Measurements from ENCODE around the gene POU3F1.

POU3F1 gene

DNA sequence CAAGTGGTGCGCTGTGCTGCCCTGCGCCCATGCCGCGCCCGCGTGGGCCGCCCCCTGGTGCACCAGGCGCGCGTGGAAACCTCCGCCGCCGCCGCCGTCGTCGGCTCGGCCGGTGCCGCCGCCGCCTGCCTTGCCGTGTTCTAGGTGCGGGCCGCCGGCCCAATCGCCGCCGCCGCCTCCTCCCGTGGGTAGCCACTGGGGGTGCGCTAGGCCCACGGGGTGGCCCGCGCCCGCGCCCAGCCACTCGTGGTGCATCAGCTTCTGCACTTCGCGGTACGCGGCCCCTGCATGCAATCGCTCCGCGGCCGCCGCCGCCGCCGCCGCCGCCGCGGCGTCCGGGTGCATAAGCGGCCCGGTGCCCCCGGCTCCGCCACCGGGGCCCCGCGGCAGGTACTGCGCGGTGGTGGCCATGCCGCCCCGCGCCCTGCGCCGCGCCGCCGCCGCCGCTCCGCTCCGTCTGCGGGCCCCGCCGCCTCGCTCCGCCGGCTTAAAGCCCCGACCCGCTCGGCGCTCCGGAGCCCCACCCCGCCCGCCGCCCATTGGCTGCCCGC is at the start of gene POU3F1:
Gene POU3F1, minus strand, starts transcription at position 461 of the 551 bp plus-strand sequence. Its CDS starts 50 bp downstream, at position 411.
- in situ Hi-C loops (cut with MboI; ENCODE audit: low sequenced_read_pairs), result loop anchor here (25.0 kb wide), 1 partner anchor 541 kb away; no protein-coding TSS in a partner anchor

DNA sequence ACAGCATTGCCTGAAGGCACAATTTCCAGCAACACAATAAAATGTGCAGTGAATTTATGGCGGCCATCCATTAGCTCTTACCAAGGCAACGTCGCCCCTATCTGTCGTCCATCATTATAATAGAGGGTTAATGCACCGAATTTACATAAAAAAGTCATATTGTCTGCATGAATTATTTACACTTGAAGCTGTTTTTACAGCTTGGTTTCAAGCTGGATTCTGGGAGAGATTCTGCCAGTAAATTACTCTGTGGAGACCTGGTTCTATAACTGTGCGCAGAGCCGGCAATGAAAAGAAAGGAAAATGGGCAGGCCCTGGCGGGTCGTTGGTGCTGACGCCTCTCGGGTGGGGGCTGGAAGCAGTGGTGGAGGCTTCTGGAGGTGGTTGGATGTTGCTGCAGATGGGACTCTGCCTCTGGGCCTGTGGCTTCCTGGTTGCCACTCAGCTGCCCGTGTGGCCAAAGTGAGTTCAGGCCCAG is 48.9 kb upstream of the POU3F1 start:
- in situ Hi-C loops (cut with MboI; ENCODE audit: low sequenced_read_pairs), result no loop called here

DNA sequence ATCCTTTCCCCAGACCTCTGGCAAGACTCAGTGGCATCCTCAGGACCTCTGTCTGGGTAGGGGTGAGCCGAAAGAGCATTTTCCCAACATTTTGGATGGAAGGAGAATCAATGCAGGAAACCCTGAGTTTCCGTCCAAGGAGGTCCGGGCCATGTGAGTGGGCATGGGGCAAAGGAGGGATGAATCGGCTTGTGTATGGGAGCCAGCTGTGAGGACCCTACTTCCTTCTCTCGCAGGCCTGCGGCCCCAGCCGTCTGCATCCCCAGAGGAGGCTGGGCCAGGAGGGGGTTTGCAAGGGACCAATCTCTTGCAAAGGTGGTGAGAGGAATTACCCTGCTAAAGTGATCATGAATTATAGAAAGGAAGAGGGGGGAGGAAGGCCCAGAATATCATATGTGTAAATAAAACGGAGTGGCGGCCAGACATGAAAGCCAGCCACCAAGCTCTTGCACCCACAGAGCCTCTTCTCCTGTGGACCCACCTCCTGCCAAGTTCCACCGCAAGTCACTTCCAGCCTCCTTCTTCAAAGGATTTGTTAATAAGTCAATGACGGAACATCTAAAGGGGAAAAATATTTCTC is 48.2 kb upstream of the POU3F1 start:
- in situ Hi-C loops (cut with MboI; ENCODE audit: low sequenced_read_pairs), result no loop called here

DNA sequence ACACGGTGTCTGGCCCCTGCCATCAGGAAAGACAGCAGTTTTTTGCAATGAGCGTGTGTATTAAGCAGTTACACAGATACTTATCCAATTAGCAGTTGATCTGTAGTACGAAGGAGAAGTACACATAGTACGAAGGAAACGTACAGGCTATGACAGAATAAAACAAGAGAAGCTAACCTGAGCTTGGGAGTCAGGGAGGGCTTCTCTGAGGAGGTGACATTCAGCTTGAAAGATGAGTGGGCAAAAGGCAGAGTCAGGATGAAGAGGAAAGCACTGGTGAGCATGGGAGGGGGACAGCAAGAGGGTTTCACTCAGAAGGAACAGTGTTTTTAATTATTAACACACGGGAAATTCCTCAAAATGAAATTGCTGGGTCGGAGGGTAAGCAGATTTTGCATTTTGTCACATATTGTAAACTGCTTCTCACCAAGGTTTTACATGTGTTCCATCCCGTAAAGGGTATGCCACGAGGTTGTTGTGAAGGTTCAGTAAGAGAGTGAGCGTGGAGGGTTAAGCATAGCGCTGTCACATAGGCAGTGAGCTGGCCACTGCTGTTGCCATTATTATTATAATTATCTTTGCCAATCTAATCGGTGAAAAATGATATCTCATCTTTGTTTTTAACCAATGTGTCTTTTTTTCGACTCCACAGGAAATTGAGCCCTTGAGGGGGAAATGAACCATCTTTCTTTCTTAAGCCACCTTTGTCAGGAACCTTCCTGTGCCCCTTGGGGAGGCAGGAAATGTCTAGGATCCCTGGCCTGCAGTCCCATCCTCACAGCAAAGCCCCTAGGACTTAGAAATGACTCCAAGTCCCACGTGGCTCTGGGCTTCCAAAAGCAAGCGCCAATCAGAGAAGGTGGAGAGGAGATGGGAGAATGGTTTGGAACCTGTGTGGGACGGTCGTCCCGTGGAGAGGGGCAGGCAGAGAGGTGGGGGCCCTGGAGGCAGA is 47.3 kb upstream of the POU3F1 start:
- in situ Hi-C loops (cut with MboI; ENCODE audit: low sequenced_read_pairs), result no loop called here

DNA sequence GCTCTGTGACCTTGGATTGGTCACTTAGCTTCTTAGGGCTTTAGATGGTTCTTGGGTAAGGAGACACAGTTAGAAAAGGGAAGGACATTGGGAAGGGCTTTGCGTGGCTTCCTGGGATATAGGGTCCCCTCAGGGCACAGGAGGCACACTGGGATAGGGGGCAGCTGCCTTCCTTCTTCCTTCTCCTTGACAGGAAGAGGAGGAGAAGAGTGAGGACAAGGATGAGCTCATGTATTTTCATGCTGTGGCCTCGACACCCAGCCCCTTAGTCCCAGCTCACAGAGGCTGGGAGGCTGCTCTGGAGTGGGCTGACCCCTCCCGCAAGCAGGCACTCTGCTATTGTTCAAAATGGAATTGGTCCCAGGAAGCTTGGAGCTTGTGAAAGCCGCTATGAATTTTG is 45.7 kb upstream of the POU3F1 start:
- in situ Hi-C loops (cut with MboI; ENCODE audit: low sequenced_read_pairs), result no loop called here

DNA sequence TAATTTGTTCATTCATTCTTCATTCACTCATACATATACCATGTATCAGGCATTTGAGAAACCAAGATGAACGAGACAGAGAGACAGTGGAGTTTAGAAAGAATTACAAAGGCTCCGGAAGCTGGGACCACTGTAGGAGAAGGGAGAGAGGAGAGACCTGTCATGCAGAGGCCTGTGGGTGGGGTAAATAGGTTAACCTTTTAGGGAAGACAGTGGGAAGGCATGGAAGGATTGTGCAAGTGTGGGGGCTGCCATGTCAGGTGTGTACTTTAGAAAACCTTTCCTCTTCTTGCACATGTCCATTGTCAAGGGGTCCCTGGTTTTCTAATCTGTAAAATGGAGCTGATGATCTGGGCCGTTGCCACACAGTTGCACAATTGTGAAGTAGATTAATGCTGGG is 44.2 kb upstream of the POU3F1 start:
- in situ Hi-C loops (cut with MboI; ENCODE audit: low sequenced_read_pairs), result no loop called here

DNA sequence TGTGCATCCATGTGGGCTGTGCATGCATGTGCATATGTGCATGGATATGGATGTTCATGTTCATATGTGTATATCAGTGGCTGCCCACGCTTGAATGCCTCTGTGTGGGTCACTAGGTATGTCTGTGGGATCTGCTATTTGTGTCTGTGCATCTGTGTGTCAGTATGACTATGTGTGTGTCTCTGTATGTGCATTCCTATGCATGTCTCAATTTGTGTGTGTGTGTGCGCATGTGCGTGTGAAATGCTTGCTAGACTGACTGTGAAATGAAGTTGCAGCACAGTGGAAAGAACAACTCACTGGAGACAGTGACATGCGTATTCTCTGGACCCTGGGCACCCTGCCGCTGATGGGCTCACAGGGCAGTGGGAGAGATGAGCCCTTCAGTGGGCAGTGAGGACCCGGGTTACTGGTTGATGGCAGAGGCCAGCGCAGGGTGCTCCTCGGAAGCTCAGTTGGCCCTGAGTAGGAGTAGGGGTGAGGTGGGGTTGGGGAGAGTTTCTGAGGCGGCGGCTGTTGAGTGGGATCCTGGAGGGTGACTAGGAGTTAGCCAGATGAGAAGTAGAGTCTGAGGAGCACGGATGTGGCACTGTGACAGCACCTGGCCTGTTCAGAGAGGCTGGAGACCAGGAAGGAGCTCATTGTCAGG is 43.2 kb upstream of the POU3F1 start:
- in situ Hi-C loops (cut with MboI; ENCODE audit: low sequenced_read_pairs), result no loop called here

DNA sequence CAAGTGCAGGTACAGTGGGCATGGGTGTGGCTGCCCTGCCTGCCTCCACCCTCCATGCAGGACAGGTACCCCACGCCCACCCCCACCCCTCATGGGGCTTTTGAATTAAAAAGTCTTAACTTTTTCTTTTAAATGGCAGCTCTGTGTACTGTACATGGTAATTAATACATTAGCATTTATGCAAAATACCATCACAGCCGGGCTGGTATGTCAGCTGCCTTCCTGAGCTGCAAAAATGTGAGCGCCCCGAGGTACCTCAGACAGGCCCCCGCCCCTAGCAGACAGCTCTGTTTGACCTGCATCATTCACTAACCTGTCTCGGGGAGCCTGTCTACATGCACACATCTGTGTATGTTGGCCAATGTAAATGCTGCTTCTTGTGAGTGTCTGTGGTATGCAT is 42.2 kb upstream of the POU3F1 start:
- in situ Hi-C loops (cut with MboI; ENCODE audit: low sequenced_read_pairs), result no loop called here

DNA sequence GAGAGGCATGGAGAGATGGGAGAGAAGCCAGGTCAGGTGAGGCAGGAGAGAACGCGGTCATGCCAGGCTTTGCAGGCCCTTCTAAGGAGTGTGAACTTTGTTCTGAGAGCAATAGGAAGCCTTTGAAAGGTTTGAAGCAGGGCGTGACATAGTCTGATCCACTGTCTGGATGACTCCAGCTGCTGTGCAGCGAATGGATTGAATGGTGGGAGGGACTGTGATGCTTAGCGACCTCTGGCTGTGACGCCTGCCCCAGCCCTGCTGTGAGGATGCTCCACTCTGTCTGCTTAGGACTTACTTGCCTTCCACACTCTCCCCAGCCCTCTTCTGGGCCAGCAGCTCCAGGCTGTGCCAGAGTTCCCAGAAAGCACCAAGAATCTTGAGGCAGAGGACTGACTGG is 41.8 kb upstream of the POU3F1 start:
- in situ Hi-C loops (cut with MboI; ENCODE audit: low sequenced_read_pairs), result no loop called here

DNA sequence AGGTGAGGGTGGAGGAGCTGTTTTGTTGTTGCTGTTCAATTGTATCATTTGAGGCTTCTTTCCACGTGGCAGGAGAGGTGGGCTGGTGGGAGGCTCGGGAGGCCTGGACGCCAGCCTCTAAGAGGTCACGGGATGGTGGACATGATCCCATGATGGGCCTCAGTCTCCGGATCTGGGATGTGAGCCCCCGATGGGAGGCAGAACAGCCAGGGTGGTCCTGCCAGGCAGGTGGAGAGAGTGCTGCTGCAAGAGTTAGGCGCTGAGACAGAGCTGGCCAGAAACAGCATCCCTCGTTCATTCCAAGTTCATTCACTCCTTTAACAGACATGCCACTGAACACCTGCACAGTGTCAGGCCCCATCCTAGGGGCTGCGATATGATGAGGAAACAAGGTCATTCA is 41.1 kb upstream of the POU3F1 start:
- in situ Hi-C loops (cut with MboI; ENCODE audit: low sequenced_read_pairs), result no loop called here

DNA sequence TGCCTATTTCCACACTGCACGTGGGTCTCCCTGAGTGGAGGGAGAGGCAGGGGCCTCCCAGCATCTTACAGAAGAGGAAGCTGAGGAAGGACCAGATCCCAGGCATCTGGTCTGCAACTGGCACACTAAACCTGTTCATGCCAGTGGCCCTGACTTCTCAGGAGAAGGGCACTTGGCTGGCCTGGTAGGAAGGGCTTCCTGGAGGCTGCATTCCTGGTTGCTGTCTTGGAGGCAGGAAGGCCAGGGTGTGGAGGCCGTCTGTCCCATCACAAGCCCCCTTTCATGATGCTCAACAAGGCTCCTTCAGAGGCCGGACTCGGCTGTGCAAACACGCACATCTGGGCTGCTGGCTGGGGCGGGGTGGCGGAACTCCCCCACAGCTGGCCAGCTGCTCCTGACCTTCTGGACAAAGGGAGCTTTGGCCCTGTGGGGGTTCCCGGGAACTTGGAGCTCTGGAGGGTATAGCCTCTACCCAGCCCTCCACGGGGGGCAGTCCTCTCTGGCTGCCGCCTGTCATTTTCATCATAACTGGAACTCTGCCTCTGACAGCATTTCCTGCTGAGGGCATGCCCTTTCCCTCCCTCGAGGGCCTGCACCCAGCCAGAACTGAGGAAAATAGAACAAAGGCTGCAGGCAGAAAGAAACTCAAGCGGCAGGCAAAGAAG is 39.2 kb upstream of the POU3F1 start:
- in situ Hi-C loops (cut with MboI; ENCODE audit: low sequenced_read_pairs), result no loop called here

DNA sequence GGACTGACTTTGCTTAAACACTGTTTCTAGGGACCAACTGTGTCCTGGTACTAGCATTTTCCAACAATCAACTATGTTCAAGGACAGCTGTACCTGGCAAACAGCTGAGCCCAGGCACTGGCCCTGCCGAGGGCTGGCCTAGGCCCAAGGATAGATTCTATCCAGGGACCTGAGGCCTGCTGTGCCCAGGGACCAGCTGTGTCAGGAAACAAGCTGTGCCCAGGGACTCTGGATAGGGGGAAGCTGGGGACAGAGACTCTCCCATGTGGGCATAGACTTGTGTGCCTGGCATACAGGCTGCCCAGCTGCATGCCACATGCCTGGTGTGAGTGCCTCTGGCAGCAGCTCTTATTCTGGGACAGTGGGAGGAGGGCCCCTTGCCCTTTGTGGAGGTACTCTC is 38.1 kb upstream of the POU3F1 start:
- in situ Hi-C loops (cut with MboI; ENCODE audit: low sequenced_read_pairs), result no loop called here

DNA sequence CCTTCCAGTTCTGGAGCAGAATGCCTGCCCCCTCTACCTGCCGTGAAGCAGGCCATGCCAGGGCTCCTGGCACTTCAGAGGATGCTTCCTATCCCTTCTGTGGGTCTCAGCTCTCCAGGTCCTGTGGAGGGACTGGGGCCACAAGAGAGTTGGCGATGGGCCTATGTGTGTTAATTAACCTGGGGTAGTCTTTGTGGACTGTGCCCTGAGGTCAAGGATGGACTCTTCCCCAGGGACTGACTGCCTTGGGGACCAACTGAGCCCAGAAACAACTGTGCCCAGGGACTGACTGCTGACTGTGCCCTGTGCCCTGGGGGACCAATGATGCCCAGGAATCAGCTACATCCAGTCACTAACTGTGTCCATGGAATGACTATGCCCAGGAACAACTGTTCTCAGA is 37.5 kb upstream of the POU3F1 start:
- in situ Hi-C loops (cut with MboI; ENCODE audit: low sequenced_read_pairs), result no loop called here

DNA sequence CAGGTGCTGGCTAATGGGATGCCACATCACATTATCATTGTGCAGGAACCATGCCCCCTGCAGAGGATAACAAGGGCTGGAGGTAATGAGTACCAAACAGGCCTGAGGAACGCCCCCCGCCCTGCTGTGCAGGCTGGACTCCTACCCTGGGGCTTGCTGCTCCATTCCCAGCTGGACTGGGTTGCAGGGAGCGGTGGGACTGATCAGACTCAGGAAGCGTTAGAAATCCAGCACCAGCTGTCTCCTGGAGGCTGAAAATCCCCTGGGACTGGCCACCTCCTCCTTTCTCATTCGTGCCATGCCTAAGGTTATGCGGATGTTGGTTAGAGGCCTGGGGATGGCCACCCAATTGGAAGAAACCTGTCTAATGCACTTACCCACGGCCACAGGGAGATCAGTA is 36.9 kb upstream of the POU3F1 start:
- in situ Hi-C loops (cut with MboI; ENCODE audit: low sequenced_read_pairs), result no loop called here

DNA sequence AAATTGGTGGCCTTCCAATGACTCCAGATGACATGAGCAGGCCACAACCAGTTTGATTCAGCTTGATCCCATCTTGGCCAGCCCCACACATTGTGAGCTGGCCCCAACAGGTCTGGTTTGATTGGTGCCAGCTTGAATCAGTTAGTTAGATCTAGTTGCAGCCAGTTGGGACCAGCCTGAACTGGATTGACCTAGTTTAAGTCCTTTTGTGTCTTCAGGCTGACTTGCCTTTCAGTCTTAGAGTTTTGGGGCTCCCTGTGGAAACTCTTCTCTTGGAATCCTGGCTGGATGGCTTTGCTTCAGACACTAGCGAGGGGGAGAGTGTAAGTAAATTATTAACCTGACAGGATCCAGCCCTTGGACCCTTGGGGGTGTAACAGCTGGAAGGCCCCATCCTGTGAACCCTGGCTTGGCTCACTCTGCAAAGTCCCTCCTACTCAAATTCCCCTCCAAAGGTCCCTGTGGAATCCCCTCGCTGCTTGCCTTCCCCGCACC is 36.2 kb upstream of the POU3F1 start:
- in situ Hi-C loops (cut with MboI; ENCODE audit: low sequenced_read_pairs), result no loop called here

DNA sequence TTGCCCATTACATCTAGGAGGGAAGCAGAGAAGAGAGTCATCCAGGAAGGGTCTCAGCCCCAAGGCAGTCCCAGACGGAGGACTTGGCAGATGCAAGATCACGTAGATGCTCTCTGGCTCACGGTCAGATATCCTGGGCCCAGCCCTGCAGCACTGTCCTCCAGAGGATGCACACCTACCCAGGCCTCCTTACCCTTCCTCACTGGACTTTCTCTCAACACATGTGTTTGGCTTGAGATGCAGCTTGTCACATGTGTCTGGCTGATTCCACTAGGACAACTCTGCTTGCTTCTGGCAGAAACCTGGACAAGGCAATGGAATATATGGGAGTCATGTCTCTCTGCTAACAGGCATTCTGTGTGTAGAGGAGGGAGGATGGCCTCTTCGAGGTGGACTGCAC is 32.4 kb upstream of the POU3F1 start:
- in situ Hi-C loops (cut with MboI; ENCODE audit: low sequenced_read_pairs), result no loop called here

DNA sequence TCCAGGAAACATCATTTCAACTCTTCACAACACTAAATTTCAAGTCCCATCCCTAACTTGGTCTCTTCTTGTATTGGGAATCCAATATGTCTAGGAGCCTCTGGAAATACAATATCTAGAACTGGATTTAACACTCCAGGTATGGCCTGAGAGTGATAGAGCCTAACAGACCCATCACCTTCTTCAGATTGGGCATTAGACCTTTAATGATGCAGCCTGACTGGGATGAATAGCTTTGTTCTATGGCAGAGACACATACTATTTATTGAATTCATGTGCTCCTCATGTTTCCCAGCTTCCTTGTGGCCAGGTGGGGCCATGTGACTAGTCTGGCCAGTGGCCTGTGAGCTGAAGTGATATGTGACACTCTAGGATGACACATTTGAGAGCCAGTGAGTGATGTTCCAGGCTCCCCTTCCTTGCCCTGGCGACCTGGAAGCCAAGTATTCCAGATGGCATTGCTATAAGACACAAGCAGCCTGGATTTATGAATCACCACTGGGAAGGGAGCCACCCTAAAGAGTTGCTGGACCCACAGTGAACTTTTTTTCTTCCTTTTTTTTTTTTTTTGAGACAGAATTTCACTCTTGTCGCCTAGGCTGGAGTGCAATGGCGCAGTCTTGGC is 31.0 kb upstream of the POU3F1 start:
- in situ Hi-C loops (cut with MboI; ENCODE audit: low sequenced_read_pairs), result no loop called here

DNA sequence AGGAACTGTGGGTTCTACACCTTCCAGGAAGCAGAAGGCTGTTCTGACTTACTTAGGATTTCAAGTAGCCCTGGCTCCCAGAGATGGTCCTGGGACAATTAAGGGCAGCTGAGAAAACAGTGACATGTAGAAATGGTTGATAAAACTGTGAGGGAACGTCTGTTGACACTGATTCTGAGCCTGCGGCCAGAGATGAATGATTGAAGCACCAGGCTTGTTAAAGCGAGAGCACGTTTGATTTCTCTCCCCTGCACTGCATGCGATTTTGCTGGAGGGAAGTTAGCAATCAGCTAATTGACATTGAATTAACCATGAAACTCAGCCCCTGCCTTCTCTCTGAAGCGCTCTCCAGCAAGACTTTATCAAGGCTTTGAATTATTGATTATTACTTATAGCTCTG is 29.9 kb upstream of the POU3F1 start:
- in situ Hi-C loops (cut with MboI; ENCODE audit: low sequenced_read_pairs), result no loop called here

DNA sequence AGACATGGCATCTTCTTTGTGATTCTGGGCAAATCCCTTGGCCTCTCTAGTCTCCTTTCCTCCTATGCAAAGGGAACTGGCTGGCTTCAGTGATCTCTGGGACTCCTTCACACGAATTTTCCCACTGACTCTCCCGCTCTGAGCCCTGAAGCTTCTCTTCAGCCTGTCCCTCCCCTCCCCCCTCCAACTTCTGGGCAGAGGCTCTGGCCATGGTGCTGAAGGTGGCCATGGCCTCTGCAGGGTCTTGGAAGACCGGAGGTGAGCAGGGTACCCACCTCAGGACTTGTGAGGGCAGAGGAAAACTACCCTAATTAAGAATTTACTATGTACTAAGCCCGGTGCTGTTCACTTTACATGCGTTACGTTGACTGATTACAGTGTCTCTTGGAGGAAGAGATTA is 29.4 kb upstream of the POU3F1 start:
- in situ Hi-C loops (cut with MboI; ENCODE audit: low sequenced_read_pairs), result no loop called here

DNA sequence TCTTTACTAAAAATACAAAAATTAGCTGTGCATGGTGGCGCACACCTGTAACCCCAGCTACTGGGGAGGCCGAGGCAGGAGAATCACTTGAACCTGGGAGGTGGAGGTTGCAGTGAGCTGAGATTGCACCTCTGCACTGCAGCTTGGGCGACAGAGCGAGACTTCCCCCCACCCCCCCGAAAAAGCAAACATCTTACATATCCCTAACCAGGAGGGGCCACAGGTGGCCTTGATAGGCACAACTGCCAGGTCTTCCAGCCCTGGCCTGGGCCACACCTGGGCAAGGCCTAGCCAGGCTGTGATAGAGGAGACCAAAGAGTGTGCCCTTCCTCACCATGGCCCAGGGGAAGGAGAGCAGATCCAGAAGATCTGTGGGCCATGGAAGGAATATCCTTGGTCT is 28.6 kb upstream of the POU3F1 start:
- in situ Hi-C loops (cut with MboI; ENCODE audit: low sequenced_read_pairs), result no loop called here
